ENCODE measurements around the gene SYNJ2.

GRCh38 chr6:158111987-158112386 is 130.3 kb downstream of the SYNJ2 start:
- TF ChIP-seq CTCF (IDR thresholded peaks at IDR 0.05) (no peak), POLR2A (IDR thresholded peaks at IDR 0.05) (no peak)
